Esophagus mucosa (tissue), 1 donor: Measurements from ENCODE around the gene LRRC1. TPM values are rescaled to one million over a fixed set of nuclear protein-coding genes. Genes with fewer than 3 reads are reported as not detected.

Experiments
- ATAC-seq: fragments of 200-7000 bp; cut with Tn5 transposase; one replicate; pipeline ENCODE4 v1.9.1; 2020
- total RNA-seq: library from RNA; stranded (reverse); gene quantifications from one replicate; pipeline ENCODE4 v1.2.4, GENCODE V29; 2023
- donor health status: DM: yes; HTN: yes; CAD: no.

Gene LRRC1
- total RNA-seq, 1 donor from 2014 or later, result 21.9 TPM

- ATAC-seq, result no peak
Observed at GRCh38 chr6:53928641-53929040, 133.8 kb downstream of the LRRC1 start.

GRCh38 chr6:53929041-53929820 is 134.4 kb downstream of the LRRC1 start:
- ATAC-seq, result peak; percentile 62

- peak; percentile 71 for ATAC-seq
Observed at GRCh38 chr6:53929821-53930120, 135.0 kb downstream of the LRRC1 start.

- no peak for ATAC-seq
Observed at GRCh38 chr6:53930330-53930729, 135.5 kb downstream of the LRRC1 start.

GRCh38 chr6:53931086-53931485 is 136.3 kb downstream of the LRRC1 start:
- ATAC-seq, result no peak

- no peak for ATAC-seq
Observed at GRCh38 chr6:53932516-53932915, 137.7 kb downstream of the LRRC1 start.

- ATAC-seq, result peak; percentile 65
Observed at GRCh38 chr6:53934023-53934422, 139.2 kb downstream of the LRRC1 start.

- no peak for ATAC-seq
Observed at GRCh38 chr6:53937461-53937860, 142.7 kb downstream of the LRRC1 start.

GRCh38 chr6:53938810-53939209 is 144.0 kb downstream of the LRRC1 start:
- no peak for ATAC-seq

GRCh38 chr6:53939830-53940229 is 145.0 kb downstream of the LRRC1 start:
- no peak for ATAC-seq

- no peak for ATAC-seq
Observed at GRCh38 chr6:53943395-53943794, 148.6 kb downstream of the LRRC1 start.

- no peak for ATAC-seq
Observed at GRCh38 chr6:53944091-53944490, 149.3 kb downstream of the LRRC1 start.

GRCh38 chr6:53944543-53944942 is 149.7 kb downstream of the LRRC1 start:
- no peak for ATAC-seq

- ATAC-seq, result peak; percentile 18
Observed at GRCh38 chr6:53945765-53946407, 151.1 kb downstream of the LRRC1 start.

GRCh38 chr6:53947780-53948179 is 153.0 kb downstream of the LRRC1 start:
- no peak for ATAC-seq

- ATAC-seq, result no peak
Observed at GRCh38 chr6:53951383-53951782, 156.6 kb downstream of the LRRC1 start.

- ATAC-seq, result peak; percentile 87
Observed at GRCh38 chr6:53956068-53956711, 161.4 kb downstream of the LRRC1 start.

GRCh38 chr6:53956804-53957203 is 162.0 kb downstream of the LRRC1 start:
- no peak for ATAC-seq

- ATAC-seq, result no peak
Observed at GRCh38 chr6:53959717-53960116, 164.9 kb downstream of the LRRC1 start.

- ATAC-seq, result no peak
Observed at GRCh38 chr6:53960311-53960710, 165.5 kb downstream of the LRRC1 start.

- no peak for ATAC-seq
Observed at GRCh38 chr6:53961679-53962370, 167.0 kb downstream of the LRRC1 start.

- ATAC-seq, result no peak
Observed at GRCh38 chr6:53962646-53963045, 167.8 kb downstream of the LRRC1 start.

- ATAC-seq, result no peak
Observed at GRCh38 chr6:53967415-53967814, 172.6 kb downstream of the LRRC1 start.
